IgD-negative memory B cell (primary cell): ENCODE measurements around the gene DCLK3. TPM values are rescaled to one million over a fixed set of nuclear protein-coding genes. Genes with fewer than 3 reads are reported as not detected.

Source experiments
- H3K27ac Mint-ChIP-seq, 3 donors: one replicate each; pipeline ENCODE4 v1.8.0; 2020 to 2022; ENCODE audit warnings: mild to moderate bottlenecking in 3 of 3, mixed read lengths in 3 of 3, moderate library complexity in 1 of 3
- H3K27me3 Mint-ChIP-seq: one replicate; pipeline ENCODE4 v1.8.0; 2021; ENCODE audit warnings: mixed read lengths
- H3K36me3 Mint-ChIP-seq: one replicate; pipeline ENCODE4 v1.8.0; 2020; ENCODE audit warnings: mild to moderate bottlenecking, mixed read lengths
- H3K4me1 Mint-ChIP-seq, 3 donors: one replicate each; pipeline ENCODE4 v1.8.0; 2020 to 2022; ENCODE audit warnings: mixed read lengths in 3 of 3, mild to moderate bottlenecking in 1 of 3
- H3K4me3 Mint-ChIP-seq, 4 donors: one replicate each; pipeline ENCODE4 v1.8.0; 2020 to 2022; ENCODE audit warnings: mild to moderate bottlenecking in 4 of 4, mixed read lengths in 4 of 4, moderate library complexity in 3 of 4
- H3K9me3 Mint-ChIP-seq, 3 donors: one replicate each; pipeline ENCODE4 v1.8.0; 2020 to 2021; ENCODE audit warnings: mixed read lengths in 3 of 3, mild to moderate bottlenecking in 1 of 3
- polyA plus RNA-seq: library from polyadenylated mRNA; unstranded; fragments of 300-500 nt; fragmentation: Illumina TruSeq; gene quantifications from one replicate; pipeline ENCODE4 v1.2.3, GENCODE V29; 2021

The DCLK3 gene
- polyA plus RNA-seq, 1 donor from 2014 or later: not detected

- H3K27ac Mint-ChIP-seq: no peak overlapping the region
- H3K4me3 Mint-ChIP-seq: no peak overlapping the region
- peaks cover 8 to 37% (median 27%) of the 10 kb centered on the region in 3 donors for H3K9me3 Mint-ChIP-seq
- H3K36me3 Mint-ChIP-seq: peaks cover 1% of the 10 kb centered on the region
- no peaks in the 10 kb centered on the region for H3K27me3 Mint-ChIP-seq
- peaks cover 0 to 5% (median 3%) of the 10 kb centered on the region in 3 donors for H3K4me1 Mint-ChIP-seq
Measured at GRCh38 chr3:36679384-36680200, 84.8 kb downstream of the DCLK3 start.

DNA sequence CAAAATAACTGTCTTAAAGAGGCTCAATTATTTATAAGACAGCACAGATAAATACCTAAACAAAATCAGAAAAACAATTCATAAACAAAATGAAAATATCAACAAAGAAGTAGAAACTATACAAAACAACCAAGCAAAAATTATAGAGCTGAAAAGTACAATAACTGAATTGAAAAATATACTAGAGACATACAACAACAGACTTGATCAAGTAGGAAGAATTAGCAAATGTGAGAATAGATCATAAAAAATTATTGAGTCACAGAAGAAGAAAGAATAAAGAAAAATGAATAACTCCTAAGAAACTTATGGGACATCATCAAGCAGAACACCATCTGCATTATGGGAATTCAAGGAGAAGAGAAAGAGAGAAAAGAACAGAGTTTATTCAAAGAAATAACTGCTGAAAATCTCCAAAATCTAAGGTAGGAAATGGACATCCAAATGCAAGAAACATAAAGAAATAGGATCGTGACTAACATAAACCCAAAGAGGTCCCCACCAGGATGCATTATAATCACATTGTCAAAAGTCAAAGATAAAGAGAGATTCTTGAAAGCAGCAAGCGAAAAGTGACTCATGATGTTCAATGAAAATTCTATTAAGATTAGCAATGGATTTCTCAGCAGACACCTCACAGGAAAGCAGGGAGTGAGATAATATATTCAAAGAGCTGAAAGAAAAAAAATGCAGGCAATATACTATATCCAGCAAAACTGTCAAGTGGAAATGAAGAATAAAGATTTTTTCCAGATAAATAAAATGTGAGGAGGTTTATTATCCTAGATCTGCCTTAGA is 85.9 kb downstream of the DCLK3 start:
- H3K36me3 Mint-ChIP-seq: peaks cover 1% of the 10 kb centered on the region
- H3K4me3 Mint-ChIP-seq: peak overlapping the region in 1 of 4 donors; percentile 1
- peak overlapping the region in 1 of 3 donors; percentile 58 for H3K27ac Mint-ChIP-seq
- no peaks in the 10 kb centered on the region for H3K27me3 Mint-ChIP-seq
- H3K4me1 Mint-ChIP-seq: peaks cover 0 to 5% (median 3%) of the 10 kb centered on the region in 3 donors
- H3K9me3 Mint-ChIP-seq: peaks cover 8 to 37% (median 27%) of the 10 kb centered on the region in 3 donors

DNA sequence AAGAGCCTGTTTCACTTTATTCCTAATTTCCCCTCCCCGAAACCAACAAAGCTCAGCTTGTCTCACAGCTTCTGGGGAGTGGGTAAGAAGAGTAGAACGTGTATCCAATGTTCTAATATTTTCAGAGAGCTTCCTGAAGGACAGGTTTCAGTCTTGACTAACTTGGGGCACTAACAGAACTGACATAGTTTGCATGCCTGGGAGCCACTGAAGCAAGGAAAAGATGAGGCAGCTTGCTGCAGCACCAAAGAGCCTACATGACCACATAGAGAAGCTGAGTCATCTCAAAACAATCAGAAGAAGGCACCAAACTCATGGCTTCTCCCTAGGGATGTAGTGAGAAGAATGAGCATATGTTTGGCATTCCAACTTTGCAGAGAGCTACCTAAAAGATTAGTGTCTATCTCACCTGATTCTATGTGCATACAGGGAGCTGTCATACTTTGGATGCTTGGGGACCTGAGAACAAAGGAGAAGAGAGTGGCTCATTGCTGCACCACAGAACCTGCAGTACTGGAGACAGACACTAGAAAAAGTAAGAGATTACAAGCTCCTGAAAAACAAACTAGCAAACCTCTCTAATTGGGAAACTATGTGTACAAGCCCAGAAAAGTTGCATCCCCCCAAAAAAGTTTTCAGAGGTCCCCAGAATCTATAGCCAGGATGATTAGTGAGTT is 86.9 kb downstream of the DCLK3 start:
- H3K4me3 Mint-ChIP-seq: no peak overlapping the region
- H3K4me1 Mint-ChIP-seq: peaks cover 0 to 5% (median 3%) of the 10 kb centered on the region in 3 donors
- no peak overlapping the region for H3K27ac Mint-ChIP-seq
- H3K36me3 Mint-ChIP-seq: peaks cover 1% of the 10 kb centered on the region
- H3K27me3 Mint-ChIP-seq: peaks cover 2% of the 10 kb centered on the region
- peaks cover 8 to 36% (median 27%) of the 10 kb centered on the region in 3 donors for H3K9me3 Mint-ChIP-seq

- Mint-ChIP-seq H3K27me3 (peaks cover 5% of the 10 kb centered on the region), H3K27ac (no peak overlapping the region), H3K9me3 (peaks cover 3 to 24% (median 23%) of the 10 kb centered on the region in 3 donors), H3K36me3 (peaks cover 4% of the 10 kb centered on the region), H3K4me3 (peak overlapping the region in 1 of 4 donors; percentile 9), H3K4me1 (no peaks in the 10 kb centered on the region)
Measured at GRCh38 chr3:36674816-36675215, 89.5 kb downstream of the DCLK3 start.

DNA sequence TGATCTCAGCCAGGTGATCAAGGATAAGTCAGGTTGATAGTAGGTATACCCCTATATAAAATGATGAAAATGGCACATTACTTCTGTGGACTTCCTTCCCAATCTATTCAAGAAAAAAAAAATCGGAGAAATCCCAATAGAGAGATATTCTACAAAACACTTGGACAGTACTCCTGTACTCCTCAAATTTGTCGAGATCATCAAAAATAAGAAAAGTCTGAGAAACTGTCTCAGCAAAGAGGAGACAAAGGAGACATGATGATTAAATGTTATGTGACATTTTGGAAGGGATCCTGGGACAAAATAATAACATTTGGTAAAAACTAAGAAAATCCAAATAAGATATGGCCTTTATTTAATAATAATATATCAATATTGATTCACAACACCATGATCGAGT is 94.6 kb downstream of the DCLK3 start:
- Mint-ChIP-seq H3K9me3 (peaks cover 0 to 2% (median 2%) of the 10 kb centered on the region in 3 donors), H3K36me3 (peaks cover 3% of the 10 kb centered on the region), H3K4me3 (no peak overlapping the region), H3K4me1 (no peaks in the 10 kb centered on the region), H3K27ac (no peak overlapping the region), H3K27me3 (peaks cover 5% of the 10 kb centered on the region)

- Mint-ChIP-seq H3K9me3 (peaks cover 0 to 6% (median 2%) of the 10 kb centered on the region in 3 donors), H3K36me3 (peaks cover 2% of the 10 kb centered on the region), H3K27ac (no peak overlapping the region), H3K4me3 (no peak overlapping the region), H3K4me1 (peaks cover 0 to 4% (median 3%) of the 10 kb centered on the region in 3 donors), H3K27me3 (peaks cover 3% of the 10 kb centered on the region)
Measured at GRCh38 chr3:36666166-36666565, 98.2 kb downstream of the DCLK3 start.

- Mint-ChIP-seq H3K27ac (peak overlapping the region in 1 of 3 donors; percentile 49), H3K4me1 (peaks cover 0 to 4% (median 3%) of the 10 kb centered on the region in 3 donors), H3K27me3 (peaks cover 4% of the 10 kb centered on the region), H3K4me3 (no peak overlapping the region), H3K36me3 (no peaks in the 10 kb centered on the region), H3K9me3 (peaks cover 0 to 6% (median 2%) of the 10 kb centered on the region in 3 donors)
Measured at GRCh38 chr3:36663666-36664291, 100.6 kb downstream of the DCLK3 start.

- peaks cover 0 to 4% (median 3%) of the 10 kb centered on the region in 3 donors for H3K4me1 Mint-ChIP-seq
- no peak overlapping the region for H3K4me3 Mint-ChIP-seq
- no peak overlapping the region for H3K27ac Mint-ChIP-seq
- H3K27me3 Mint-ChIP-seq: peaks cover 4% of the 10 kb centered on the region
- H3K9me3 Mint-ChIP-seq: peaks cover 0 to 8% (median 2%) of the 10 kb centered on the region in 3 donors
- H3K36me3 Mint-ChIP-seq: no peaks in the 10 kb centered on the region
Measured at GRCh38 chr3:36662626-36663025, 101.7 kb downstream of the DCLK3 start.

Other genes starting within 250 kb of the DCLK3 start
- 27.7 TPM for gene TRANK1, start 180.5 kb upstream of the DCLK3 start, polyA plus RNA-seq
- 4.1 TPM for gene EPM2AIP1, start 228.6 kb upstream of the DCLK3 start, polyA plus RNA-seq
- 19.7 TPM for gene MLH1, start 229.0 kb upstream of the DCLK3 start, polyA plus RNA-seq